ENCODE measurements around the gene LRRC8D.
"Not testable (repeated sequence)": the region's sequence is repeated elsewhere in the genome, so short reads cannot be mapped to it uniquely, and the experiment has no call there.

LRRC8D gene

GRCh38 chr1:89913353-89914095 is 92.7 kb downstream of the LRRC8D start:
- no peak for DNase-seq (ENCODE audit: low spot score)

DNA sequence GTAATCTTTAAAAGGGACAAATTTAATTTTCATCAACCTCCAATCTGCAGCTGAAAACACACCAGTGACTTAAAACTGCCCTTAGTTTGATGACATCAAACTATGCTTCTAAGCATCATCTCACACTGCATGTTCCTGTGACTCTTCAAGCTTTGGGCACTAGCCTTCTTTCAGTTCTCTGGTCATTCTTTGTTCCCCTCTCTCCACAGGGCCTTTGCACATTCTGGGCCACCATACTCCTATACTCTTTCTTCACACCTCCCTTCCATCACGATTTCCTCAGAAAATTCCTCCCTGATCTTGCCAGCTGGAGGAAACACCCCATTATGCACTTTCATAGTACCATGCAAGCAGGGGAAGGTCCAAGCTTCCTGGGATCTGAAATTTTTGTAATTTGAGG is 96.5 kb downstream of the LRRC8D start:
- DNase-seq (ENCODE audit: low spot score), result no peak

DNA sequence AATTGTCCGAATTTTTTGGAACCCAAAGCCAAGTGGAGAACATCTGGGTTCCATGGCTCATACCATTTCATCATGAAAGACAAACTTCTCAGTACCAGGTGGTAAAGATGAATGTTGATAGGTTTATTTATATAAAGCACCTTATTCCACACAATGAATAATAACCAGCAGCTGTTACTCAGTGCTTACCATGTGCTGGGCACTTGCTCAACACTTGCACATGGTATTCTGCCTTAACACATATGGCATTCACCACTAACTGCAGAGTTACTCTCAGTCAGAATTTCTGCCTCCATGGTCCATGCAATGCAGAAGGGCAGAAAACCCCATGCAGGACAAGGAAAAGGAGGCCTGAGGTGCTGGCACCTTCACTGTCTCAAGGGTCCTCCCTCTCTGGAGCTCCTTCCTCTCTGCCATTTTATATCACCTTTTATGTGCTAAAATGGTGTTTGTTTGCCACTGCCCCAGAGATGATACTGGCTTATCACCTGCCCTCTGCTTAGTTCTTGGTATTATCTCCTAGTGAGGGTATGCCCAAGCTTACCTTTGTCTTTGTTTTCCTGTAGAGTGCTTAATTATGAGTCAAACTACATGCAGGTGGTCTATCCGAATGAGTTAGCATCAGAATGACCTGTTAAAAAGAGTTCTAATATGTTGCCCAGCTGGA is 97.4 kb downstream of the LRRC8D start:
- DNase-seq (ENCODE audit: low spot score), result no peak

DNA sequence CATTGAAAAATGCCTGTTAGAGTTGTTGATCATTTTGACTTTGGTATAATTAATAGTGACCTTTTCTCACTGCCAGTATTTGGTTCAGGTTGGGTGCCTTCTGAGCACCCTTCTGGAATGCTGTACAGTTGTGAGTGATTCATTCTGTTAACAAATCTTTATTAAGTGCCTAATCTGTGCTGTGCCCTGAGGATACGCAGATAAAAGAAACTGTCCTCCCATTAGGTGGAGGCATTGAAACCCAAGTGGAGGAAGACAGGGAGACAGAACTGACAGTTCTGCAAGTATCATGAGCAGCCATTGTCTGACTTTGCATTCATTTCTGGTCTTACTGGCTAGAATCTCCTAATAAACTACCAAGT is 97.9 kb downstream of the LRRC8D start:
- DNase-seq (ENCODE audit: low spot score), result no peak

DNA sequence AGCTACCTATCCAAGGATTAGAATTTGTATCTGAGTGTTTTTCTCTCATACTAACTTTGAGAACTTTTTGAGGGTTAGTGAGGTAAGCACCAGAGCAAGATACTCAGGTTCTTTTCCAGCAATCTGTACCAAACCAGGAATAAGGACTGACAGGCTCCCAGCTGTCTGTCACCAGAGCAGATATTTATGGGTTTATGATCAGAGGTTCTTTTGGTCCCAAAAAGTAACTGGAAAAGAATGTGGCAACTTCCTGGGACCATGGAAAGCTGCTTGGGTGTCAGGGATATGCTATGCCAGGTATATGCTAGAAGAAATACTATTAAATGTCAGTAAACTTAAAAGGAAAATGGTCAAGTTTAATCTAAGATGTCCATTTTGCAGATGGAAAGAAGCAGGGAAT is 98.3 kb downstream of the LRRC8D start:
- DNase-seq (ENCODE audit: low spot score), result no peak

DNA sequence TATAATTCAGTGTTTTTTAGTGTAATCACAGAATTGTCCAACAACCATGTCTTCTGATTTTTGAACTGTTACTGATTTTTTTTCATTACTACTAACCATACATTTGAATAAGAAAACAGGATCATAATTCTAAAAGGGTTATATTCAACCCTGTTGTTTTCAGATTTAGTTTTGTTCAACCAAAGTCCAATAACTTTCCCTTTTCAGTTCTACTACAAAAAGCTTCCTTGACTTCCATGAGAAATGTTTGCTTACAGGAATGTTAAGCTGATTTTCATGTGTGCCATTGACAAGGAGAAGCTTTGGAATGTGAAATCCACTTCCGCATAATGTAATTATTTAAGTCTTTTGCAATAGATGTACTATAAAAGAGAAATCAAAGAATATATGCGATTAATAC is 102.1 kb downstream of the LRRC8D start:
- DNase-seq (ENCODE audit: low spot score), result no peak

DNA sequence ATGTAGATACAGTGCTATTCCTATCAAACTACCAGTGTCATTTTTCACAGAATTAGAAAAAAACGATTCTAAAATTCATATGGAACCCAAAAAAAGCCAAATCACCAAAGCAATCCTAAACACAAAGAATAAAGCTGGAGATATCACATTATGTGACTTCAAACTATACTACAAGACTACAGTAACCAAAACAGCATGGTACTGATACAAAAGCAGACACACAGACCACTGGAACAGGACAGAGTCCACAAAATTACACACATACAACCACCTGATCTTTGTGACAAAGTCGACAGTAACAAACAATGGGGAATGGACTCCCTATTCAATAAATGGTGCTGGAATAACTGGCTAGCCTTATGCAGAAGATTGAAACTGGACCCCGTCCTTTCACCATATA is 102.7 kb downstream of the LRRC8D start:
- DNase-seq (ENCODE audit: low spot score), result no peak

GRCh38 chr1:89924075-89924474 is 103.2 kb downstream of the LRRC8D start:
- not testable (repeated sequence) for DNase-seq (ENCODE audit: low spot score)

- no peak for DNase-seq (ENCODE audit: low spot score)
Observed at GRCh38 chr1:89927049-89927448, 106.2 kb downstream of the LRRC8D start.

DNA sequence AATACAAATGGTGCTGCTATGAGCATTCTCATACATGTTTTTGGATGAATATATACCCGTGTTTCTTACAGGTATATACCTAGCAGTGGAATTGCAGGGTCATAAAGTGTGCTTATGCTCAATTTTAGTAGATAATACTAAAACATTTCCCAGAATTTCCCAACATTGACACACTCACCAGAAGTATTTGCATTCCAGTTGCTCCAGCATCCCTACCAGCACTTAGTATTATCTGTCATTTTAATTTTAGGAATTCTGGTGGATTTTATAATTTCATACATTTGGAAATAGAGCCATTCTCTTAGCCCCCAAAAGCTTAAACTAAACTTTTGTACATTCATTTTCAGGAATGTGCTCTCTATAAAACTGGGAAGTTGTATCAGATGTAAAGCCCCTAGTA is 106.6 kb downstream of the LRRC8D start:
- DNase-seq (ENCODE audit: low spot score), result no peak

- DNase-seq (ENCODE audit: low spot score), result no peak
Observed at GRCh38 chr1:89928506-89928905, 107.7 kb downstream of the LRRC8D start.

DNA sequence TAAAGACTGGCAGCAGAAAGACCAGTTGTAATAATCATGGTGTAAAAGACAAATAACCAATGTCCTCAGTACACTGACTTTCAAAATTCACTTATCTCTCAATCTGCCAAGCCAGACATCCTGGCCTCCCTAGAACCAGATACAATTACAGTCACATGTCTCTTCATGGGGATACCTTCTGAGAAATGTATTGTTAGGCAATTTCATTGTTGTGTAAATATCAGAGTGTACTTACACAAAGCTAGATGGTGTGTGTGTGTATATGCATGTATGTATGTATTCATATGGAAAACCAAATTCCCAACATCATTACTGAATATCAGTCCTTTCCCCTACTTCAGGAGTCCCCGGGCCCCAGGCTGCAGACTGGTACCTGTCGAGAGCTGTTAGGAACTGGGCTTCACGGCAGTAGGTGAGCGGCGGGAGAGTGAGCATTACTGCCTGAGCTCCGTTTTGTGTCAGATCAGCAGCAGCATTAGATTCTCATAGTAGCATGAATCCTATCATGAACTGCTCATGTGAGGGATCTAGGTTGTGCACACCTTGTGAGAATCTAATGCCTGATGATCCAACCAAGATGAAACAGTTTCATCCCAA is 108.7 kb downstream of the LRRC8D start:
- DNase-seq (ENCODE audit: low spot score), result no peak

- DNase-seq (ENCODE audit: low spot score), result no peak
Observed at GRCh38 chr1:89930579-89930978, 109.7 kb downstream of the LRRC8D start.

DNA sequence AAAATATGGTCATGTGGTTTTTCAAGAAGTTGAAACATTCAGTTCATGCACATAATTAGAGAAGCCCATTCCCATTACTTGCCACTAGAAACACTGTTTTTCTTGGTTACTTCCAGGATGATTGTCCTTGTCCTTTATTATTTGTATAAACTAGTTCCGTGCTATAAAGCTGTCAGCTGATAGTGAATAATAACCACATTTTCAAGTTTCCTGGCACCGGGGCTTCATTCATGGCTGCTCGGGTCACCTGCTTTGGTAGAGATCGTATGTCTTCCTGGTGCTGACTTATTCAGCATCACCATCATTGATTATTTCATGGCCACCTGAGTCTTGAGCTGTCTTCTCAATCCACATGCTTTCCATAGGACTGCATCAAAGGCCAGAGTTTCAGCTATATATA is 111.1 kb downstream of the LRRC8D start:
- DNase-seq (ENCODE audit: low spot score), result no peak

- DNase-seq (ENCODE audit: low spot score), result no peak
Observed at GRCh38 chr1:89932598-89933364, 111.9 kb downstream of the LRRC8D start.

DNA sequence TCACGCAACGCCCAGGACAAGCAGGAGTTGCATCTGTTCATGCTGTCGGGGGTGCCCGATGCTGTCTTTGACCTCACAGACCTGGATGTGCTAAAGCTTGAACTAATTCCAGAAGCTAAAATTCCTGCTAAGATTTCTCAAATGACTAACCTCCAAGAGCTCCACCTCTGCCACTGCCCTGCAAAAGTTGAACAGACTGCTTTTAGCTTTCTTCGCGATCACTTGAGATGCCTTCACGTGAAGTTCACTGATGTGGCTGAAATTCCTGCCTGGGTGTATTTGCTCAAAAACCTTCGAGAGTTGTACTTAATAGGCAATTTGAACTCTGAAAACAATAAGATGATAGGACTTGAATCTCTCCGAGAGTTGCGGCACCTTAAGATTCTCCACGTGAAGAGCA is 113.6 kb downstream of the LRRC8D start:
- no peak for DNase-seq (ENCODE audit: low spot score)

- peak; percentile 82 for DNase-seq (ENCODE audit: low spot score)
Observed at GRCh38 chr1:89935235-89935634, 114.4 kb downstream of the LRRC8D start.

DNA sequence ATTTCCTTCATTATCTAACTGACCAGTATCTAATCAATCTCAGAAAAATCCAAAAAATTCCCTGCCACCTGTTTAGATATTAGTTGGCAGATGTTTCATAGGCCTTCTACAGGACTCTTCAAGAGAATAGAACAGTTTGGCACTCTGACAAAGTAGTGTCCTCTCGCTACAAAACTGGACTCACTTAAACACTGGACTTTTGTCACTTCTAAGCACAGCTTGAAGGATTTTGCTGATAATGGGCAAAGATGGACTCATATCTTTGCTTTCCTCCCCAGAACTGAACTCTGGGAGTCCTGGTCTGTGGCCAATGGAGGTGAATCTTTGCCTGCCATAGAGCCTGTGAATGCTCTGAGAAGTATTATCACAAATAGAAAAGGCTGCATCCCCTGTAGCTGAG is 115.9 kb downstream of the LRRC8D start:
- peak; percentile 66 for DNase-seq (ENCODE audit: low spot score)

- peak; percentile 67 for DNase-seq (ENCODE audit: low spot score)
Observed at GRCh38 chr1:89938171-89939055, 117.6 kb downstream of the LRRC8D start.

DNA sequence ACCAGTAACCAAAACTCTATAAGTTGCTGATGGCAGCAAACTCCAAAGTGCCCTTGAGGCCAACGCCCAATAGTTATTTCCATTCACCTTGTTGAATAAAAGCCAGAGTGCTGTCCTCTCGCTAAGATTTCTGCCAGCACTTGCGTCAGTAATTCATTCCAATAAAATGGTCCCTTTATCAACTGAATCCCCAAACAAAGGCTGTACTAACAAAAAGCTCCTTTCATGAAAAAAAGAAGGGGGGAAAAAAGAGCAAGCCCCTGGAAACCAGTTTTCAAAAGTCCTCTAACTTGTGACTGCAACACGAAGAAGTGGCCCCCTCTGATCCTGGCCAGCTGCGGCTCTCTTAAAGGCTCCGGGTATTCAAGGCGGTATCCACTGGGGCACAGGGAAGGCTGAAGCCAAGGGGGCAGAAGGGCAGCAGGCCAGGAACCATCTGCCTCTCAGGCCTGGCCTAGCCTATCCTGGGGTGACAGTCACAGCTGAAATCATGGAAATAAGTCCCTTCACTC is 118.3 kb downstream of the LRRC8D start:
- peak; percentile 95 for DNase-seq (ENCODE audit: low spot score)

GRCh38 chr1:89939693-89940438 is 119.0 kb downstream of the LRRC8D start:
- peak; percentile 88 for DNase-seq (ENCODE audit: low spot score)
